Upper lobe of left lung (tissue), 4 donors: ENCODE measurements around the gene TCF25.

Source experiments
- CTCF ChIP-seq, 6 experiments: fragments of 450-650 bp in 4 of 6; fragments of 200-600 bp in 2 of 6; sonication (generic) in 2 of 6; IDR thresholded peaks; one replicate each; pipeline ENCODE4 v1.5.1; 2016 to 2019; ENCODE audit warnings: antibody characterized with exemption in 6 of 6
- EP300 ChIP-seq, 4 donors: sonication (generic); formaldehyde crosslinking; IDR thresholded peaks; one replicate each; pipeline ENCODE4 v1.5.1; 2017; ENCODE audit warnings: antibody characterized with exemption in 4 of 4, control low read depth in 2 of 4
- POLR2A ChIP-seq, 4 donors: fragments of 450-650 bp; IDR thresholded peaks; one replicate each; pipeline ENCODE4 v1.5.1; 2016 to 2017; ENCODE audit warnings: antibody characterized with exemption in 4 of 4, mild to moderate bottlenecking in 2 of 4
- POLR2AphosphoS5 ChIP-seq, 2 donors: sonication (generic); formaldehyde crosslinking; IDR thresholded peaks; one replicate each; pipeline ENCODE4 v1.5.1; 2017; ENCODE audit warnings: antibody characterized with exemption in 2 of 2

GRCh38 chr16:89936034-89936433 is 62.6 kb downstream of the TCF25 start:
- TF ChIP-seq CTCF (IDR thresholded peaks at IDR 0.05) (no peak), POLR2AphosphoS5 (IDR thresholded peaks at IDR 0.05) (no peak), POLR2A (IDR thresholded peaks at IDR 0.05) (no peak), EP300 (IDR thresholded peaks at IDR 0.05) (no peak)
